HepG2 (cell line): ENCODE results near the gene SLC6A7. TPM values are rescaled to one million over a fixed set of nuclear protein-coding genes. Genes with fewer than 3 reads are reported as not detected.

Experiments
- ATAC-seq: fragments of 200-7000 bp; cut with Tn5 transposase; 3 replicates; pipeline ENCODE4 v1.9.1; 2020; ENCODE audit warnings: mild to moderate bottlenecking, moderate library complexity
- BruUV-seq: library from RNA; stranded (reverse); fragments of 400-500 nt; replicated peaks from 2 replicates; lab custom pipeline; 2021; lab: Mats Ljungman, UMichigan
- CTCF ChIA-PET: fragments of 300-600 bp; formaldehyde crosslinking; extraction: SDS; loops from one replicate; lab custom pipeline; 2021; ENCODE audit warnings: low total read pairs, inconsistent platforms, low intra/inter-chr PET ratio; lab: Yijun Ruan, JAX
- POLR2A ChIA-PET: fragments of 350-600 bp; sonication (Branson Sonifier 250); formaldehyde crosslinking; loops from one replicate; lab custom pipeline; 2020; ENCODE audit warnings: antibody characterized with exemption, inconsistent platforms; lab: Yijun Ruan, JAX
- DNase-seq: peaks from one replicate; pipeline ENCODE4 v3.0.0-alpha.2; 2015; ENCODE audit warnings: low spot score
- FAIRE-seq: peaks from 3 replicates; lab custom pipeline; 2011; peaks lifted over from hg19 to GRCh38; lab: Jason Lieb, UNC
- H2AFZ ChIP-seq: one replicate; pipeline ENCODE4 v1.6.1; 2011; ENCODE audit warnings: low read length, inconsistent platforms
- H3K27ac ChIP-seq: fragments of 300-600 bp; 3 replicates; pipeline ENCODE4 v1.8.0; 2011; ENCODE audit warnings: mixed run types, mild to moderate bottlenecking, mixed read lengths, low read length, inconsistent platforms; ENCODE audit not compliant: insufficient read depth; ENCODE audit errors: extremely low read length
- H3K27me3 ChIP-seq, 2 experiments: fragments of 200-600 bp in 1 of 2; 2 replicates in 1 of 2; 3 replicates in 1 of 2; pipeline versions ENCODE4 v1.6.0 to v1.8.0; 2011; ENCODE audit warnings: low read length in 2 of 2, mild to moderate bottlenecking in 2 of 2, moderate library complexity in 2 of 2, inconsistent platforms in 1 of 2; ENCODE audit not compliant: insufficient read depth in 2 of 2, control insufficient read depth in 1 of 2
- H3K36me3 ChIP-seq, 2 experiments: fragments of 200-600 bp in 1 of 2; replicated peaks in 1 of 2; 2 replicates in 1 of 2; 3 replicates in 1 of 2; pipeline versions ENCODE4 v1.5.1 to v1.8.0; 2011; ENCODE audit warnings: low read length in 2 of 2, inconsistent platforms in 1 of 2; ENCODE audit not compliant: insufficient read depth in 2 of 2, control insufficient read depth in 1 of 2
- H3K4me1 ChIP-seq: 2 replicates; pipeline ENCODE4 v1.5.1; 2012; ENCODE audit warnings: low read length, inconsistent platforms; ENCODE audit not compliant: insufficient read depth
- H3K4me2 ChIP-seq: 2 replicates; pipeline ENCODE4 v1.6.0; 2011; ENCODE audit warnings: low read depth, low read length, inconsistent platforms
- H3K4me3 ChIP-seq, 3 experiments: fragments of 200-600 bp in 1 of 3; sonication (generic), shearing (Covaris generic) in 1 of 3; replicated peaks in 1 of 3; 2 replicates each; pipeline ENCODE4 v1.5.1; 2011 to 2016; ENCODE audit warnings: low read length in 3 of 3, inconsistent platforms in 2 of 3, low read depth in 2 of 3, mild to moderate bottlenecking in 2 of 3, control low read depth in 1 of 3, mixed read lengths in 1 of 3; ENCODE audit not compliant: insufficient read depth in 1 of 3
- H3K79me2 ChIP-seq: one replicate; pipeline ENCODE4 v1.6.1; 2011; ENCODE audit warnings: low read length, inconsistent platforms; ENCODE audit not compliant: insufficient read depth
- H3K9ac ChIP-seq: 2 replicates; pipeline ENCODE4 v1.6.0; 2011; ENCODE audit warnings: mild to moderate bottlenecking, low read depth, low read length, inconsistent platforms; ENCODE audit not compliant: insufficient read depth
- H3K9me3 ChIP-seq: 2 replicates; pipeline ENCODE4 v1.5.1; 2012; ENCODE audit warnings: mild to moderate bottlenecking, low read length
- H4K20me1 ChIP-seq: 2 replicates; pipeline ENCODE4 v1.6.0; 2011; ENCODE audit warnings: inconsistent platforms, mild to moderate bottlenecking, low read length, moderate library complexity; ENCODE audit not compliant: insufficient read depth
- BHLHE40 ChIP-seq: IDR thresholded peaks from 2 replicates; pipeline ENCODE4 v1.6.1; 2011; ENCODE audit warnings: low read length, improper control_type of control experiment
- CREBL2 ChIP-seq: sonication (generic); formaldehyde crosslinking; IDR thresholded peaks from 2 replicates; pipeline ENCODE4 v1.8.1; 2023; ENCODE audit warnings: missing genetic modification reagents, mild to moderate bottlenecking, borderline replicate concordance
- NFATC3 ChIP-seq: sonication (generic); formaldehyde crosslinking; IDR thresholded peaks from 2 replicates; pipeline ENCODE4 v1.5.1; 2020; ENCODE audit warnings: mild to moderate bottlenecking, missing genetic modification reagents
- SRF ChIP-seq: IDR thresholded peaks from 2 replicates; pipeline ENCODE4 v1.6.1; 2011; ENCODE audit warnings: mild to moderate bottlenecking, low read depth, low read length, moderate library complexity
- TBX3 ChIP-seq: fragments of 450-650 bp; IDR thresholded peaks from 2 replicates; pipeline ENCODE4 v1.6.1; 2017; ENCODE audit warnings: antibody characterized with exemption, mild to moderate bottlenecking, inconsistent platforms, borderline replicate concordance
- ZMAT3 ChIP-seq: sonication (generic); formaldehyde crosslinking; conservative IDR thresholded peaks from 2 replicates; pipeline ENCODE4 v1.7.0; 2021; ENCODE audit warnings: missing genetic modification reagents
- ZNF18 ChIP-seq: sonication (generic); formaldehyde crosslinking; IDR thresholded peaks from 2 replicates; pipeline ENCODE4 v1.8.0; 2022; ENCODE audit warnings: mild to moderate bottlenecking, missing genetic modification reagents; ENCODE audit not compliant: insufficient replicate concordance
- WGBS: methylation state at CpG from one replicate; pipeline ENCODE4 v1.1.6; 2017; ENCODE audit warnings: low lambda C conversion rate; 5-methylcytosine and 5-hydroxymethylcytosine counted together
- in situ Hi-C: cut with HindIII; loops from 2 replicates; pipeline ENCODE4 v1.10.0; 2017; ENCODE audit warnings: low pct_unique_long_range_greater_than_20kb; ENCODE audit not compliant: extremely low pct_ligation_motif_present
- intact Hi-C: fragments of 100-400 bp; cut with micrococcal nuclease; formaldehyde crosslinking; loops from one replicate; pipeline ENCODE4 v1.10.0; 2022; ENCODE audit not compliant: unreplicated experiment
- polyA plus RNA-seq, 8 experiments: library from polyadenylated mRNA; depleted of rRNA in 3 of 8; stranded (reverse) in 7 of 8; unstranded in 1 of 8; fragments of >200 nt; fragmentation: Illumina TruSeq in 4 of 8; extraction: Trizol in 4 of 8; gene quantifications; 2 replicates each; pipeline versions ENCODE4 v1.2.1 to v1.2.3, GENCODE V29; 2011 to 2016; ENCODE audit warnings: low read depth in 4 of 8, missing spikeins in 1 of 8, mixed read lengths in 1 of 8; ENCODE audit not compliant: insufficient read depth in 1 of 8
- total RNA-seq, 5 experiments: library from RNA; depleted of rRNA; stranded (reverse); fragments of >200 nt; fragmentation: Illumina TruSeq; extraction: Trizol; gene quantifications; 2 replicates each; pipeline ENCODE4 v1.2.3, GENCODE V29; 2016; ENCODE audit warnings: low read depth in 1 of 5
- TF ChIP-seq, protein P1 (sequence below): sonication (generic); formaldehyde crosslinking; IDR thresholded peaks from 2 replicates; pipeline ENCODE4 v1.5.0; 2020; ENCODE audit warnings: mild to moderate bottlenecking, missing genetic modification reagents, borderline replicate concordance

SLC6A7 gene
- total and polyA plus RNA-seq, 2 of the 13 experiments (the other 11 are each of a cell fraction or from before 2014, with no cell fraction given): not detected

DNA sequence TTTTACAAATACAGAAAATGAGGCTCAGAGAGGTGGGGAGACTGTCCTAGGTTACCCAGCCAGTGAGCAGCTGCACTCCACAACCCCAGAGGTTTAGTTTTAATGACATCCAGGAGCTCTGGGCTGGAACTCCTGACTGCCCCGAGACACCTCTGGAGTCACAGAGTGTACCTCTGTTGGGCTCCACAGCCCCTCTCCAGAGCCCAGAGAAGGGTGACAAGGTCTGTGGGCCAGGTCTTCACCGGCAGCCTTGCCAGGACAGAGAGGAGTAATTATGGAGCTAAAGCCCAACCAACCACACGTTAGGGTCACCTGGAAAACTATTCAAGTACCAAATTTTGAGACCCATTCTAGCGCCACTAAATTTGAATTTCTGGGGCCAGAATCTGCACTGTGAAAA is 12.1 kb upstream of the SLC6A7 start:
- DNase-seq (no peak), ATAC-seq (no peak), FAIRE-seq (no peak)
- in situ Hi-C loops: loop anchor here (5.0 kb wide), 1 partner anchor 50 kb away; no protein-coding TSS in a partner anchor
- peaks cover 4 to 26% of the 10 kb centered on the region in 2 experiments; a peak in 4 of 5 replicates for H3K27me3 ChIP-seq
- no peaks in the 10 kb centered on the region for H3K9me3 ChIP-seq
- H3K4me3 ChIP-seq: no peak overlapping the region
- ChIA-PET CTCF (no interaction called here), POLR2A (interaction anchor here (1.5 kb wide), 1 partner anchor 40 kb away, joined by 3 read pairs; no protein-coding TSS in a partner anchor)
- H2AFZ ChIP-seq: no peak overlapping the region
- no peak overlapping the region for H3K4me2 ChIP-seq
- no peak overlapping the region for H3K27ac ChIP-seq
- BruUV-seq: no TSS peak
- no peaks in the 10 kb centered on the region for H3K36me3 ChIP-seq
- TF ChIP-seq CREBL2: no peak
- no peak for TF ChIP-seq NFATC3 (CRISPR knock-in tag)
- no peak for TF ChIP-seq ZMAT3 (CRISPR knock-in tag)
- TF ChIP-seq, protein P1, sequence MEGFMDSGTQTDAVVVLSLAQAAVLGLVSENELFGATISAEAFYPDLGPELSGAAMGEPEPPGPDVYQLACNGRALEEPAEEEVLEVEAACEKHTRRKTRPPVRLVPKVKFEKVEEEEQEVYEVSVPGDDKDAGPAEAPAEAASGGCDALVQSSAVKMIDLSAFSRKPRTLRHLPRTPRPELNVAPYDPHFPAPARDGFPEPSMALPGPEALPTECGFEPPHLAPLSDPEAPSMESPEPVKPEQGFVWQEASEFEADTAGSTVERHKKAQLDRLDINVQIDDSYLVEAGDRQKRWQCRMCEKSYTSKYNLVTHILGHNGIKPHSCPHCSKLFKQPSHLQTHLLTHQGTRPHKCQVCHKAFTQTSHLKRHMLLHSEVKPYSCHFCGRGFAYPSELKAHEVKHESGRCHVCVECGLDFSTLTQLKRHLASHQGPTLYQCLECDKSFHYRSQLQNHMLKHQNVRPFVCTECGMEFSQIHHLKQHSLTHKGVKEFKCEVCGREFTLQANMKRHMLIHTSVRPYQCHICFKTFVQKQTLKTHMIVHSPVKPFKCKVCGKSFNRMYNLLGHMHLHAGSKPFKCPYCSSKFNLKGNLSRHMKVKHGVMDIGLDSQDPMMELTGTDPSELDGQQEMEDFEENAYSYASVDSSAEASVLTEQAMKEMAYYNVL (CRISPR knock-in tag): no peak
- TF ChIP-seq SRF: no peak
- TF ChIP-seq BHLHE40: no peak
- TF ChIP-seq TBX3: no peak
- no peak for TF ChIP-seq ZNF18
- no peaks in the 10 kb centered on the region for H3K79me2 ChIP-seq
- intact Hi-C loops: no loop called here
- no peak overlapping the region for H3K9ac ChIP-seq
- WGBS: 37% methylated on average over 3 of the region's 4 CpGs
- no peaks in the 10 kb centered on the region for H4K20me1 ChIP-seq
- H3K4me1 ChIP-seq: peaks cover 14% of the 10 kb centered on the region
